ENCODE data around the gene GPR63.
"Not testable (repeated sequence)": the region's sequence is repeated elsewhere in the genome, so short reads cannot be mapped to it uniquely, and the experiment has no call there.

Gene GPR63, protein sequence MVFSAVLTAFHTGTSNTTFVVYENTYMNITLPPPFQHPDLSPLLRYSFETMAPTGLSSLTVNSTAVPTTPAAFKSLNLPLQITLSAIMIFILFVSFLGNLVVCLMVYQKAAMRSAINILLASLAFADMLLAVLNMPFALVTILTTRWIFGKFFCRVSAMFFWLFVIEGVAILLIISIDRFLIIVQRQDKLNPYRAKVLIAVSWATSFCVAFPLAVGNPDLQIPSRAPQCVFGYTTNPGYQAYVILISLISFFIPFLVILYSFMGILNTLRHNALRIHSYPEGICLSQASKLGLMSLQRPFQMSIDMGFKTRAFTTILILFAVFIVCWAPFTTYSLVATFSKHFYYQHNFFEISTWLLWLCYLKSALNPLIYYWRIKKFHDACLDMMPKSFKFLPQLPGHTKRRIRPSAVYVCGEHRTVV
- 2.4 to 5.8 reads per million in 2 donors for total RNA-seq

- DNase-seq = peak; percentile 57
These were observed at the start of gene GPR63 for GRCh38 chr6:96837081-96837971. Gene GPR63 (minus strand): TSS chr6:96837477. CDS start chr6:96799731, 37,746 bp downstream.

- DNase-seq = no peak
These were observed 49.2 kb upstream of the GPR63 start for GRCh38 chr6:96886519-96886918.

DNA sequence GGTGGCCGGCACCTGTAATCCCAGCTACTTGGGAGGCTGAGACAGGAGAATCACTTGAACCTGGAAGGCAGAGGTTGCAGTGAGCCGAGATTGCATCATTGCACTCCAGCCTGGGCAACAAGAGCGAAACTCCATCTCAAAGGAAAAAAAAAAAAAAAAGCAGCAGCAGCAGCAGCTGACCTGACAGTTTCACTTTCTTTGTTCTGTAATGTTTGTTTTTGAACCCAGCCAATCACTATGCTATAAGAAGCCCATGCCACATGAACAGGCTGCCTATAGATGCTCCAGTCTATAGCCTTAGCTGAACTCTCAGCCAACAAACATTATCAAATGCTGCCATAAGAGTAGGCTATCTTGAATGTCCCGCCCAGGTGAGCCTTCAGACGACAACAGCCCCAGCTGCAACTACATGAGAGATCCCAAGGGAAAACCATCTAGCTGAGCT, 47.9 kb upstream of the GPR63 start:
- DNase-seq = not testable (repeated sequence)

- DNase-seq = no peak
These were observed 40.9 kb upstream of the GPR63 start for GRCh38 chr6:96878143-96878542.

GRCh38 chr6:96876886-96877545, 39.7 kb upstream of the GPR63 start:
- DNase-seq = no peak

DNA sequence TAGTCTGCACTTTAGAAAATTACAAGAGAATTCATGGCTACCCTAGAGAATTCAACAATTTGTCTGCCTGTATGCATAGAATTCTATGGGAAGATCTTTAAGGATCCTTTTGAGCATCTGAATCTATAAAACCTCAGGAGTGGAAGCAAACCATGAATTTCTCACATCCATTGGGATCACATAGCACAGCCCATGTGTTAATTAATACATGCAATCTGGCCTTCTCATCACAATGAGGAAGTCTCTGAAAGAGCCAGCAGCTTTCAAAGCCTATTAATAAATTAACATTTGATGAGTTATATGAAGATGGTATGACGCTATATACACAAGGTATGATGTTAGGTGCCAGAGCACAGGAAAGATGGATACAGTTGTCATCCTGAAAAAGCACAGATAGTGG, 35.7 kb upstream of the GPR63 start:
- no peak for DNase-seq

GRCh38 chr6:96865055-96865405, 27.8 kb upstream of the GPR63 start:
- no peak for DNase-seq

- DNase-seq = no peak
These were observed 27.2 kb upstream of the GPR63 start for GRCh38 chr6:96864216-96865054.

GRCh38 chr6:96862560-96862959, 25.3 kb upstream of the GPR63 start:
- DNase-seq = no peak

DNA sequence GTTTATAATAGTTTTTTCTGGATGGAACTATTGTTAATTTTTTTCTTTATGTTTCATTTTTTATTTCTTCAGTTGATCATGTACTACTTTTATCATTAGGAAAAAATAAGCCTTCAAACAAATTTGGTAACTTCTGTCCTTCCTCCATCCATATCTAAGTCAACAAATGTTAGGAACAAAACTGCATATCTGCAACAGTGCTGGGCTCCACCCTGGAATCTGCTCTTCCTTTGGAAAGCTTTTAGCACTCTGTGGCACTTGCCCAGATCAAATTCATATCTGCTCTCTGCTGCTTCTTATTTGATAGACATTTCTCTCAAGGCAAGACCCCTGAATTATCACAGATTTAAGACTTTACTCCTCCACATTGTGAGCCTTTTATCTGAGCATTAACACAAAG, 24.3 kb upstream of the GPR63 start:
- no peak for DNase-seq

DNA sequence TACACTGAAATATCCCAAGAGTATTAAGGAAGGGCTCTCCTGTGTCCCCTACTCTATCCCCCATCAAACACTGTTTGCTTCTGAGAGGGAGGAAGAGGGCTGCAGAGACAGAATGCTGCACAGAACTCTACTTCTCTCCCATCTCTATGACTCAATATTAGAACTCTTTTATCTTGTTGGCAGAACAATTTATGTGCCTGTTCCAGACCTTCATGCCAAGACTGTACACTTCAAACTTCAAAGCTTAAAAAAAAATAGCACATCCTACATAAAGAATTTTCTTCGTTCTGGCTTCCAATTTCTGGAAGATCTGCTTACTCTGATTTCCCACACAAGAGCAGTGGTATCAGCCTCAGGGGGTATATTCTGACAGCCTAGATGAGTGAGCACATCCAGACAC, 19.6 kb upstream of the GPR63 start:
- no peak for DNase-seq

- no peak for DNase-seq
These were observed 15.8 kb upstream of the GPR63 start for GRCh38 chr6:96853083-96853482.

DNA sequence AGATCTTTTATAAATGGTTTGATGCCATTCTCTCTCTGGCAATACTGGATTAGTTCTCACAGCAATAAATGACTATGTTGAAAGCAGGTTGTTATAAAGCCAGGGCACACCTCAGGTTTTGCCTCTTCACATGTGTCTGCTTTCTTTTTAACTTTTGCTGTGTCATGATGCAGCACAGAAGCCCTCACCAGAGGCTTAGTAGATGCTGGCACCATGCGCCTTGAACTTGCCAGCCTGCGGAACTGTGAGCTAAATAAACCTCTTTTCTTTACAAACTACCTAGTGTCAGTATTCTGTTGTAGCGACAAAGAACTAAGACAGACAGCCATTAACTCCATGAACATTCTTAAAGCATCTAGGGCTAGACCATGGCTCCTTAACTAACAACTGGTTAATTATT, 15.3 kb upstream of the GPR63 start:
- no peak for DNase-seq

DNA sequence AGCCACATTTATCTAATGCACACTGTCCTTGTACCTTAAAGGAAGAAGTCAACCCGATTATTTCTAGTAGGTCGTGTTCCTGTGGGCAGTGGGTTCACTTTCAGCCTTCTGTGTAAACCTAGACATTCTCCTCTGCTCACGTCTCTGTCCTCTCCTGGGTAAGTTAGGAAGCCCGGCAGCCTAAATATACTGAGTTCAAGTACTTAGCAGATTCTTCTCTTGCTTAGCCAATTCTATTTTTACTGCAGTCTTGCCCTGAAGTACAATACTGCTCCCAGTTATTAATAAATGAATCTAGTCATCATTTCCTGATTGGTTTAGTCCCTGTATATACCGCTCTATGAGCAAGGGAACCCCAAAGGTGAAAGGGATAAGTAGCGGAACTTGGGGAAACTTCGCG, 14.6 kb upstream of the GPR63 start:
- no peak for DNase-seq

DNA sequence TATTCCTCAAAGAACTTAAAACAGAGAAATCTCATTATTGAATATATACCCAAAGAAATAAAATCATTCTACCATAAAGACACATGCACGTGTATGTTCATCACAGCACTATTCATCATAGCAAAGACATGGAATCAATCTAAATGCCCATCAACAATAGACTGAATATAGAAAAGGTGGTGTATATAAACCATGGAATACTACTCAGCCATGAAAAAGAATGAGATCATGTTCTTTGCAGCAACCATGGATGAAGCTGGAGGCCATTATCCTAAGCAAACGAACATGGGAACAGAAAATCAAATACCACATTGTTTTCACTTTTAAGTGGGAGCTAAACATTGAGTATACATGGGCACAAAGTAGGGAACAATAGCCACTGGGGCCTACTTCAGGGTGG, 12.3 kb upstream of the GPR63 start:
- DNase-seq = no peak

DNA sequence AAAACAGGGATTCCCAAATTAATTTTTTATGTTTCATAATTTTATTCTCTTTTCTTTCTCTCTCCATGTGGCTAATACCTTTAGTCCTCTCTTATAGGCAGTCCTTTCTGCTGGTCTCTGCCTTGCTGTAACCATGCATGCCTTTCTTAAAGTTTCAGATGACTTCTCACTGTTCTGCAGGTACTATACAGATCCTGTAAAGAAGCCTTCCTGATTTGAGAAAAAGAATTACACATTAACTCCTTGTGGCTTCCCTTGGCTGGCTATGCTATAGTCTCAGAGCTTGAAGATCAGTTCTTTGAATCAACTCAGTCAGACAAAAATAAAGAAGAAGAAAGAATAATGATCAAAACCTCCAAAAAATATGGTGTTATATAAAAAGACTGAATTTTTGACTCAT, 7.3 kb upstream of the GPR63 start:
- DNase-seq = no peak

GRCh38 chr6:96841345-96841744, 4.1 kb upstream of the GPR63 start:
- no peak for DNase-seq

- DNase-seq = no peak
These were observed 621 bp downstream of the GPR63 start for GRCh38 chr6:96836631-96837080.

DNA sequence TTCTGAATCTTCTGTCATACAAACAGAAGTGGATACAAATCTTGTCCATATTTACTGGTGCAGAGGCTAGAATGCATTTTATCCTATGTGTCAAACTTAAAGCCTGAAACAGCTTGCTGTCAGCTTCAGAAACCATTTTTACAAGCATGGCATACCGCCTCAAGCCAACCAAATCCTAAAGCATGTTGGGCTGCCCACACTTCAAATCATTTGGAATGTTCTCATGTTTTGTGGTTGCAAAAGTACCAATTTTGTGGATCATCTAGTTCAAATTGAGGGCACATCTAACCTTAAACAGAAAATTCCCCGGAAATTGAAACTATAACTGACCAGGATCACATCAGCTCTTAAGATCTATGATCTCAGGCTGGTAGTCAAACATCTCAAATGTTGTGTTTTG, 3.2 kb downstream of the GPR63 start:
- DNase-seq = no peak

GRCh38 chr6:96832780-96833179, 4.5 kb downstream of the GPR63 start:
- no peak for DNase-seq

DNA sequence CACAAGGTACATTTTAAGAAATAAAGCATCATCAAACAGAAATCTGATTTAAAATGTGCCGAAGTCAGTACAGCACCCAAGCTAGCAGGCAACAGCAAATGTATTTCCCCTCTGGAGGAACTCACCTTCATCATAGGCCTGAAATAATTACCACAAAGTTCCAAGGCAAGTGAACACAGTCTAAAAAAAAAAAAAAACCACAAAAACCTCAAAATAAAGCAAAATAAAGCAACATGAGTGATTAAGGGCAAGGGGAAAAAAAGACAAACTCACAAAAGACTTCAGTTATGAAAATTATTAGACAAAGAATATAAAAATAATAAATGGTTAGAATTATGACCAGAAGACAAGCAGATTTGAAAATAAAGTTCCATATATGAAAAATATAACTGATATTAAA, 10.4 kb downstream of the GPR63 start:
- DNase-seq = no peak

DNA sequence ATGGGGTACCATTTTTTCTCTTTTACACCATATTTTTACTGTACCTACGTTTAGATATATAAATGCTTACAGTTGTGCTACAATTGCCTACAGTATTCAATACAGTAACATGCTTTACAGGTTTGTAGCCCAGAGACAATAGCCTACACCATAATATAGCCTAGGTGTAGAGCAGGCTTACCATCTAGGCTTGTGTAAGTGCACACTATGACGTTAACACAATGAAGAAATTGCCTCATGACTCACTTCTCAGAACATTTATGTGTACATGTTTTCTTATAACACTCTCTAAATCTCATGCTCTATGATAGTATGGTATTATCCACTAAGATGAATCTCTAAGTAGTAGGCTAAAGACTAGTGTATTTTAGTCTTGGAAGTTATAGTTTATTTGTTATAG, 13.5 kb downstream of the GPR63 start:
- DNase-seq = no peak
